ENCODE measurements around the gene SLC13A3. TPM values are rescaled to one million over a fixed set of nuclear protein-coding genes. Genes with fewer than 3 reads are reported as not detected.

Gene SLC13A3
- total RNA-seq, 1 donor = 4.3 TPM

GRCh38 chr20:46553926-46554325, 97.3 kb downstream of the SLC13A3 start:
- TF ChIP-seq, protein P1, sequence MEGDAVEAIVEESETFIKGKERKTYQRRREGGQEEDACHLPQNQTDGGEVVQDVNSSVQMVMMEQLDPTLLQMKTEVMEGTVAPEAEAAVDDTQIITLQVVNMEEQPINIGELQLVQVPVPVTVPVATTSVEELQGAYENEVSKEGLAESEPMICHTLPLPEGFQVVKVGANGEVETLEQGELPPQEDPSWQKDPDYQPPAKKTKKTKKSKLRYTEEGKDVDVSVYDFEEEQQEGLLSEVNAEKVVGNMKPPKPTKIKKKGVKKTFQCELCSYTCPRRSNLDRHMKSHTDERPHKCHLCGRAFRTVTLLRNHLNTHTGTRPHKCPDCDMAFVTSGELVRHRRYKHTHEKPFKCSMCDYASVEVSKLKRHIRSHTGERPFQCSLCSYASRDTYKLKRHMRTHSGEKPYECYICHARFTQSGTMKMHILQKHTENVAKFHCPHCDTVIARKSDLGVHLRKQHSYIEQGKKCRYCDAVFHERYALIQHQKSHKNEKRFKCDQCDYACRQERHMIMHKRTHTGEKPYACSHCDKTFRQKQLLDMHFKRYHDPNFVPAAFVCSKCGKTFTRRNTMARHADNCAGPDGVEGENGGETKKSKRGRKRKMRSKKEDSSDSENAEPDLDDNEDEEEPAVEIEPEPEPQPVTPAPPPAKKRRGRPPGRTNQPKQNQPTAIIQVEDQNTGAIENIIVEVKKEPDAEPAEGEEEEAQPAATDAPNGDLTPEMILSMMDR (IDR thresholded peaks at IDR 0.05; ENCODE audit: insufficient read depth, low read depth, low read length) = no peak
- DNase-seq (ENCODE audit: low read depth) = no peak
- H3K4me3 ChIP-seq (ENCODE audit: low read depth, low read length) = no peak overlapping the region

DNA sequence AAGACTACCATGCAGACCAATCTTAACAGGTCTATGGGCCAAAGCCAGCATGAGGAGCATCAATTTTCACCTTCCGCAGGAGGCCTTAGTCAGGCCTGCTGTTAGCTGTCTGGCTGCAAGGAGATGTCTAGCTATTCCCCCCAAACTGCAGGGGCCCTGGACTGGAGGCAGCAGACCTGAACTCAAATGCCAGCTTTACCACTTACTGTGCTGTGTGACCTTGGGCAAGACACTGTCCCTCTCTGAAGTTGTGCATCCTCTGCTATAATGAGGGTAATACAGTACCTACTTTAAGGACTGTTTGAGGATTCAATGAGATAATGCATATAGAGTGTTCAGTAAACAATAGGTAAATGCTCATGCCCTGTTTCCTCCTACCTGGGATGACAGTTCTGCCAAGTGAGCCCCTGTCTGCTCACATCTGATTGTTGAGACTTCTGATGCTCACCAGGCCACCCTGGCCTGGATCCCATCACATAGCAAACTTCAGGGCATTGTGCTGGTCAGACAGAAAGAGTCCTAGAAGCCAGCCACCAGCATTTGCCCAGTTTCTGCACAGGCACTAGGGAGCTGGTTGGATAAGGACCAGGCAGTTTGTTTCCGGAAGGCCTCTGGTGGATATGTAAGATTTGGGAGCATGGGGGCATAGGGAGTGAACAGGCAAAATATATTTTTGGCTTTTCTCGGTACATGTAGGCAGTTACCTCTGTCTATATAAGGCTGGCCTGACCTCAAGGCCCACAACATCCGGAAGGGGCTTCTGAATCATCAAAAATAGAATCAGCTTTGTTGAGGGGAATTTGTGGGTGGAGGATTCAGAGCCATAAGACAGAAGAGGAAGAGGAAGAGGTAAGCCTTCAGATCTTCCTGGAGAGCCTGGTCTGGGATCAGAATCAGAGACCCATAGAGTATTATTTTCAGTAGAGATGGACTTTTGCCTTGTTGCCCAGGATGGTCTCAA, 98.5 kb downstream of the SLC13A3 start:
- no peak overlapping the region for H3K4me3 ChIP-seq (ENCODE audit: low read depth, low read length)
- no peak for DNase-seq (ENCODE audit: low read depth)
- TF ChIP-seq, protein P1 (IDR thresholded peaks at IDR 0.05; ENCODE audit: insufficient read depth, low read depth, low read length) = no peak

GRCh38 chr20:46551522-46552381, 99.5 kb downstream of the SLC13A3 start:
- no peak for DNase-seq (ENCODE audit: low read depth)
- H3K4me3 ChIP-seq (ENCODE audit: low read depth, low read length) = no peak overlapping the region
- TF ChIP-seq, protein P1 (IDR thresholded peaks at IDR 0.05; ENCODE audit: insufficient read depth, low read depth, low read length) = no peak

GRCh38 chr20:46550461-46550860, 100.8 kb downstream of the SLC13A3 start, which contains the start of gene OCSTAMP:
OCSTAMP (minus strand) TSS chr20:46550654; CDS start chr20:46550560, 94 bp downstream.
- DNase-seq (ENCODE audit: low read depth) = no peak
- TF ChIP-seq, protein P1 (IDR thresholded peaks at IDR 0.05; ENCODE audit: insufficient read depth, low read depth, low read length) = no peak
- H3K4me3 ChIP-seq (ENCODE audit: low read depth, low read length) = no peak within 1 kb of the TSS

DNA sequence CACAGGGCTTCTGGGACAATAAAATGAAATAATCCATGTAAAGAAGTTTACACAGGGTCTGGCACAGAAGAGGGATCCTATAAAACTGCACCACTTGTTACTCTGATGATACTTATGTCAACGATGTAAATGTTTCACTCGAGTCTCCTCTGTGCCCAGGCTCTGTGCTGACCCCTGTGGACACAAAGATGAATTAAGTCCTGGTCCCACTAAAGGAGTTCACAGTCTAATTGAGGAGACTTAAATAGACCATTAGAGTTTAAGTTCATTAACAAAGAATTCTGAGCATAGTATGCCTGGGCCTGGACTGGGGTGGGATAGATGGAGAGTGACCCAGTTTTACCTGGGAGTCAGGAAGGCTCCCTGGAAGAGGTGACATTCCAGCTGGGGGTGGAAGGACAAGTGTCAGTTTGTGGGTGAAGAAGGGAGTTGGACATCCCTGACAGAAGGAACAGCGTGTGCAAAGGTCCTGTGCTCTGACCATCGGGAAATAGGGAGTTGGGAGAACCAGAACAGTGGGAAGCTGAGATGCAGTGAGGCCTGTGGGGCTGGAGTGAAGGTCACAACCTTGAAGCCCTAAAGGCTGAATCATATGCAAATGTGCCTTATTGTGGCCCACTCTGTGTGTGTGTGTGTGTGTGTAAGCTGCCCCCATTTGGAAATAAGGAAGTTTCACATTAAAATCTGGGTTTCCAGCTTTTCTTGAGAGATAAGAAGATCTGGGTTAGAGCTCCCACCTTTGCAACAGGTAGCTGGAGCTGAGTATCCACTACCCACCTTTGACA, 101.9 kb downstream of the SLC13A3 start:
- DNase-seq (ENCODE audit: low read depth) = no peak
- H3K4me3 ChIP-seq (ENCODE audit: low read depth, low read length) = no peak overlapping the region
- TF ChIP-seq, protein P1 (IDR thresholded peaks at IDR 0.05; ENCODE audit: insufficient read depth, low read depth, low read length) = no peak

DNA sequence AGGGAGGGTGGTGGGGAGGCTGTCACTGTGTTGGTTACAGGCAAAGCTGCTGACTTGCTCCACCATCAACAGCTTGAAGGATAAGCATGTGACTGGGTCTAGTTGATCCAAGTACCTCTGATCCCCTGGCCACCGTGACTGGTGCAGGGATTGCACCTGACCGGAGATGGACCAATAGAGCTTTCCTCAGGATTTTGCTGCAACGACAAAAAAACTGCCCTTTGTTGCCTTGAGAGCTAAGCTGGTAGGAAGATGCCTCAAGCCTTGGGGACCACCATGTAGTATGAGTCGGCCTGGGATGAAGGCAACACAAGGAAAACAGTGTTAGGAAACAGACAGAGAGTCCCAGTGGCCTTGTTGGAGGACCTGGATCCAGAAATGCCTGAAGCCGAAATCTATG, 102.6 kb downstream of the SLC13A3 start:
- H3K4me3 ChIP-seq (ENCODE audit: low read depth, low read length) = no peak overlapping the region
- TF ChIP-seq, protein P1 (IDR thresholded peaks at IDR 0.05; ENCODE audit: insufficient read depth, low read depth, low read length) = no peak
- no peak for DNase-seq (ENCODE audit: low read depth)
